GM12892 (cell line): ENCODE data around the gene RAB10. TPM values are rescaled to one million over a fixed set of nuclear protein-coding genes. Genes with fewer than 3 reads are reported as not detected.
A peak's percentile ranks its signal among the peaks of the same experiment; 100 is the strongest.
"Not testable (repeated sequence)": the region's sequence is repeated elsewhere in the genome, so short reads cannot be mapped to it uniquely, and the experiment has no call there.

Experiments used
- DNase-seq: peaks from one replicate; pipeline ENCODE4 v3.0.0; 2011; ENCODE audit not compliant: insufficient read length
- FAIRE-seq: peaks from 2 replicates; lab custom pipeline; 2011; peaks lifted over from hg19 to GRCh38; lab: Jason Lieb, UNC
- POLR2A ChIP-seq: IDR thresholded peaks from 2 replicates; pipeline ENCODE4 v1.6.1; 2011; ENCODE audit warnings: low read depth, low read length, control low read depth
- POLR2AphosphoS5 ChIP-seq: IDR thresholded peaks from 2 replicates; pipeline ENCODE4 v1.6.1; 2011; ENCODE audit warnings: low read depth, low read length, control low read depth
- TAF1 ChIP-seq: IDR thresholded peaks from 2 replicates; pipeline ENCODE4 v1.6.1; 2011; ENCODE audit warnings: low read depth, mild to moderate bottlenecking, control low read depth, low read length, borderline replicate concordance
- polyA plus RNA-seq: library from polyadenylated mRNA; unstranded; fragments of >200 nt; gene quantifications from one replicate; pipeline ENCODE4 v1.2.1, GENCODE V29; 2012; ENCODE audit warnings: missing spikeins, inconsistent platforms; ENCODE audit not compliant: missing spikeins

Gene RAB10
- polyA plus RNA-seq = 68.0 TPM

- peak; percentile 80 for TF ChIP-seq TAF1
- peak; percentile 91 for TF ChIP-seq POLR2AphosphoS5
- TF ChIP-seq POLR2A = peak; percentile 94
- peak; percentile 94 for DNase-seq
- peak; percentile 100 for FAIRE-seq
These were observed at the start of gene RAB10 for GRCh38 chr2:26033818-26034636. RAB10 (plus strand) TSS chr2:26034084; CDS start chr2:26034609, 525 bp downstream.

GRCh38 chr2:25988134-25988533, 45.8 kb upstream of the RAB10 start:
- no peak for FAIRE-seq
- DNase-seq = no peak
- TF ChIP-seq POLR2A (no peak), POLR2AphosphoS5 (no peak)

GRCh38 chr2:25989154-25989553, 44.7 kb upstream of the RAB10 start:
- FAIRE-seq (no peak), DNase-seq (no peak)
- no peak for TF ChIP-seq POLR2AphosphoS5
- no peak for TF ChIP-seq POLR2A

- no peak for TF ChIP-seq POLR2A
- no peak for TF ChIP-seq POLR2AphosphoS5
- no peak for TF ChIP-seq TAF1
- FAIRE-seq = no peak
- DNase-seq = no peak
These were observed 41.9 kb upstream of the RAB10 start for GRCh38 chr2:25991965-25992364.

- TF ChIP-seq POLR2AphosphoS5 = no peak
- no peak for TF ChIP-seq POLR2A
- TF ChIP-seq TAF1 = no peak
- DNase-seq (no peak), FAIRE-seq (no peak)
These were observed 41.3 kb upstream of the RAB10 start for GRCh38 chr2:25992556-25992955.

GRCh38 chr2:25993049-25993448, 40.8 kb upstream of the RAB10 start:
- DNase-seq (no peak), FAIRE-seq (no peak)
- no peak for TF ChIP-seq TAF1
- TF ChIP-seq POLR2A = no peak
- TF ChIP-seq POLR2AphosphoS5 = no peak

GRCh38 chr2:25994509-25994908, 39.4 kb upstream of the RAB10 start:
- no peak for FAIRE-seq
- TF ChIP-seq POLR2A = no peak
- TF ChIP-seq POLR2AphosphoS5 = no peak
- TF ChIP-seq TAF1 = no peak
- no peak for DNase-seq

- TF ChIP-seq POLR2A (no peak), POLR2AphosphoS5 (no peak), TAF1 (no peak)
- DNase-seq (no peak), FAIRE-seq (no peak)
These were observed 37.0 kb upstream of the RAB10 start for GRCh38 chr2:25996844-25997243.

- DNase-seq, FAIRE-seq: not testable (repeated sequence)
These were observed 35.0 kb upstream of the RAB10 start for GRCh38 chr2:25998816-25999383.

GRCh38 chr2:25999406-25999805, 34.5 kb upstream of the RAB10 start:
- FAIRE-seq, DNase-seq: not testable (repeated sequence)

- FAIRE-seq = no peak
- TF ChIP-seq POLR2A = no peak
- no peak for TF ChIP-seq POLR2AphosphoS5
- DNase-seq = no peak
These were observed 33.3 kb upstream of the RAB10 start for GRCh38 chr2:26000561-26001082.

GRCh38 chr2:26001743-26002351, 32.0 kb upstream of the RAB10 start:
- TF ChIP-seq TAF1 = no peak
- TF ChIP-seq POLR2AphosphoS5 = no peak
- TF ChIP-seq POLR2A = no peak
- DNase-seq (no peak), FAIRE-seq (no peak)
